Spinal cord (tissue), 10 donors: ENCODE data around the gene MPC1. TPM values are rescaled to one million over a fixed set of nuclear protein-coding genes. Genes with fewer than 3 reads are reported as not detected.
"Not testable (repeated sequence)": the region's sequence is repeated elsewhere in the genome, so short reads cannot be mapped to it uniquely, and the experiment has no call there.

Experiments used
- DNase-seq, 6 donors: peaks; one replicate each; pipeline versions ENCODE4 v3.0.0 to v3.0.0-alpha.2; 2013 to 2015; ENCODE audit warnings: low spot score in 6 of 6, low read depth in 4 of 6
- H3K27ac ChIP-seq: one replicate; pipeline ENCODE4 v1.5.1; 2013; ENCODE audit warnings: low read depth, low read length, control low read depth
- H3K27me3 ChIP-seq: one replicate; pipeline ENCODE4 v1.6.1; 2013; ENCODE audit warnings: low read length; ENCODE audit not compliant: control insufficient read depth, insufficient read depth
- H3K36me3 ChIP-seq: one replicate; pipeline ENCODE4 v1.6.1; 2013; ENCODE audit warnings: low read length; ENCODE audit not compliant: control insufficient read depth, insufficient read depth
- H3K4me1 ChIP-seq: one replicate; pipeline ENCODE4 v1.6.1; 2013; ENCODE audit warnings: low read length; ENCODE audit not compliant: control insufficient read depth, insufficient read depth
- H3K4me3 ChIP-seq: one replicate; pipeline ENCODE4 v1.5.1; 2013; ENCODE audit warnings: low read depth, low read length, control low read depth
- H3K9me3 ChIP-seq: one replicate; pipeline ENCODE4 v1.6.1; 2013; ENCODE audit warnings: low read length; ENCODE audit not compliant: control insufficient read depth, insufficient read depth
- WGBS: methylation state at CpG from one replicate; pipeline ENCODE4 v1.1.5; 2013; ENCODE audit warnings: missing lambda C conversion rate; ENCODE audit not compliant: insufficient coverage; 5-methylcytosine and 5-hydroxymethylcytosine counted together
- polyA plus RNA-seq, 2 donors: library from polyadenylated mRNA; unstranded; fragments of 120-200 nt; gene quantifications; one replicate each; pipeline ENCODE4 v1.2.1, GENCODE V29; 2013; ENCODE audit not compliant: insufficient read length in 2 of 2
- total RNA-seq, 2 donors: library from RNA; depleted of rRNA in 1 of 2; stranded (reverse); fragments of 120-200 nt in 1 of 2; fragments of >200 nt in 1 of 2; gene quantifications; one replicate each; pipeline versions ENCODE4 v1.2.3 to v1.2.4, GENCODE V29; 2013 to 2014
- donor health status: healthy.

The MPC1 gene
- total and polyA plus RNA-seq, 4 donors, result 74.8 to 150 (median 114) TPM

- Histone ChIP-seq H3K36me3 (peaks cover 26% of the 10 kb centered on the region), H3K27me3 (no peaks in the 10 kb centered on the region), H3K4me3 (no peak overlapping the region), H3K4me1 (no peaks in the 10 kb centered on the region), H3K9me3 (no peaks in the 10 kb centered on the region), H3K27ac (no peak overlapping the region)
- no CpG with 5 or more reads among the region's 3 CpGs for WGBS
- DNase-seq, result no peak
These were observed 15.8 kb downstream of the MPC1 start for GRCh38 chr6:166366921-166367320.

GRCh38 chr6:166365806-166366205 lies 16.9 kb downstream of the MPC1 start:
- no peak overlapping the region for H3K27ac ChIP-seq
- DNase-seq, result no peak
- no peaks in the 10 kb centered on the region for H3K4me1 ChIP-seq
- 50% methylated on average over 6 of the region's 6 CpGs for WGBS
- H3K27me3 ChIP-seq, result no peaks in the 10 kb centered on the region
- peaks cover 26% of the 10 kb centered on the region for H3K36me3 ChIP-seq
- no peaks in the 10 kb centered on the region for H3K9me3 ChIP-seq
- no peak overlapping the region for H3K4me3 ChIP-seq

- Histone ChIP-seq H3K4me1 (no peaks in the 10 kb centered on the region), H3K27me3 (no peaks in the 10 kb centered on the region), H3K27ac (no peak overlapping the region), H3K4me3 (no peak overlapping the region), H3K9me3 (no peaks in the 10 kb centered on the region), H3K36me3 (peaks cover 26% of the 10 kb centered on the region)
- no CpG with 5 or more reads among the region's 2 CpGs for WGBS
- peak in 2 of 6 donors; percentile 25 to 26 for DNase-seq
These were observed 17.5 kb downstream of the MPC1 start for GRCh38 chr6:166365221-166365620.

GRCh38 chr6:166364456-166364855 lies 18.3 kb downstream of the MPC1 start:
- H3K9me3 ChIP-seq, result no peaks in the 10 kb centered on the region
- DNase-seq, result no peak
- H3K27me3 ChIP-seq, result no peaks in the 10 kb centered on the region
- WGBS, result 84% methylated on average over 6 of the region's 7 CpGs
- no peak overlapping the region for H3K27ac ChIP-seq
- H3K4me3 ChIP-seq, result no peak overlapping the region
- no peaks in the 10 kb centered on the region for H3K4me1 ChIP-seq
- peaks cover 23% of the 10 kb centered on the region for H3K36me3 ChIP-seq

GRCh38 chr6:166362427-166362826 lies 20.3 kb downstream of the MPC1 start:
- not testable (repeated sequence) for H3K27ac ChIP-seq, H3K4me1 ChIP-seq, H3K4me3 ChIP-seq, H3K9me3 ChIP-seq, H3K27me3 ChIP-seq, DNase-seq
- WGBS, result 100% methylated on average over 1 of the region's 4 CpGs
- H3K36me3 ChIP-seq, result peaks cover 19% of the 10 kb centered on the region

- no peaks in the 10 kb centered on the region for H3K4me1 ChIP-seq
- H3K4me3 ChIP-seq, result no peak overlapping the region
- WGBS, result 100% methylated on average over 1 of the region's 3 CpGs
- no peak overlapping the region for H3K27ac ChIP-seq
- peaks cover 19% of the 10 kb centered on the region for H3K36me3 ChIP-seq
- H3K27me3 ChIP-seq, result no peaks in the 10 kb centered on the region
- no peaks in the 10 kb centered on the region for H3K9me3 ChIP-seq
- peak in 1 of 6 donors; percentile 20 for DNase-seq
These were observed 21.7 kb downstream of the MPC1 start for GRCh38 chr6:166361077-166361429.

- H3K4me1 ChIP-seq, result no peaks in the 10 kb centered on the region
- H3K36me3 ChIP-seq, result peaks cover 19% of the 10 kb centered on the region
- 64% methylated on average over 2 of the region's 8 CpGs for WGBS
- peak in 1 of 6 donors; percentile 61 for DNase-seq
- H3K27me3 ChIP-seq, result no peaks in the 10 kb centered on the region
- no peak overlapping the region for H3K4me3 ChIP-seq
- H3K27ac ChIP-seq, result no peak overlapping the region
- H3K9me3 ChIP-seq, result no peaks in the 10 kb centered on the region
These were observed 22.3 kb downstream of the MPC1 start for GRCh38 chr6:166360243-166361076.

GRCh38 chr6:166355552-166355951 lies 27.2 kb downstream of the MPC1 start:
- Histone ChIP-seq H3K4me1 (no peaks in the 10 kb centered on the region), H3K4me3 (no peak overlapping the region), H3K36me3 (no peaks in the 10 kb centered on the region), H3K9me3 (peaks cover under 1% of the 10 kb centered on the region), H3K27me3 (no peaks in the 10 kb centered on the region), H3K27ac (no peak overlapping the region)
- WGBS, result 75% methylated on average over 3 of the region's 5 CpGs
- no peak for DNase-seq

- no peaks in the 10 kb centered on the region for H3K36me3 ChIP-seq
- H3K4me3 ChIP-seq, result no peak overlapping the region
- no peaks in the 10 kb centered on the region for H3K27me3 ChIP-seq
- H3K9me3 ChIP-seq, result peaks cover 4% of the 10 kb centered on the region
- DNase-seq, result no peak
- H3K27ac ChIP-seq, result no peak overlapping the region
- no peaks in the 10 kb centered on the region for H3K4me1 ChIP-seq
- WGBS, result no CpG with 5 or more reads among the region's 4 CpGs
These were observed 27.8 kb downstream of the MPC1 start for GRCh38 chr6:166354965-166355364.

GRCh38 chr6:166354143-166354542 lies 28.6 kb downstream of the MPC1 start:
- no peak for DNase-seq
- H3K4me1 ChIP-seq, result no peaks in the 10 kb centered on the region
- H3K27ac ChIP-seq, result no peak overlapping the region
- no CpG with 5 or more reads among the region's 4 CpGs for WGBS
- no peaks in the 10 kb centered on the region for H3K36me3 ChIP-seq
- H3K27me3 ChIP-seq, result no peaks in the 10 kb centered on the region
- no peak overlapping the region for H3K4me3 ChIP-seq
- peaks cover 8% of the 10 kb centered on the region for H3K9me3 ChIP-seq
